GM21515 (cell line): ENCODE measurements around the gene NELFE.

Experiments
- ATAC-seq: cut with Tn5 transposase; IDR thresholded peaks from one replicate; pipeline ENCODE4 v1.9.1; 2021; ENCODE audit not compliant: unreplicated experiment

NELFE gene

GRCh38 chr6:31972709-31973350 is 14.1 kb upstream of the NELFE start:
- ATAC-seq: no peak

- ATAC-seq: peak; percentile 79
Measured at GRCh38 chr6:31971993-31972708, 13.4 kb upstream of the NELFE start, which contains the start of gene DXO. DXO (minus strand) TSS chr6:31972138; CDS start chr6:31971675, 463 bp downstream.

- no peak for ATAC-seq
Measured at GRCh38 chr6:31971279-31971992, 12.7 kb upstream of the NELFE start.

- no peak for ATAC-seq
Measured at GRCh38 chr6:31970604-31971271, 12.0 kb upstream of the NELFE start.

- ATAC-seq: no peak
Measured at GRCh38 chr6:31969712-31970603, 11.2 kb upstream of the NELFE start.

- no peak for ATAC-seq
Measured at GRCh38 chr6:31968791-31969711, 10.3 kb upstream of the NELFE start.

- ATAC-seq: no peak
Measured at GRCh38 chr6:31968326-31968725, 9.6 kb upstream of the NELFE start.

GRCh38 chr6:31967926-31968320 is 9.2 kb upstream of the NELFE start:
- no peak for ATAC-seq

- no peak for ATAC-seq
Measured at GRCh38 chr6:31966997-31967925, 8.5 kb upstream of the NELFE start.

- no peak for ATAC-seq
Measured at GRCh38 chr6:31966506-31966905, 7.7 kb upstream of the NELFE start.

- ATAC-seq: no peak
Measured at GRCh38 chr6:31965700-31966099, 6.9 kb upstream of the NELFE start.

- ATAC-seq: no peak
Measured at GRCh38 chr6:31963921-31964320, 5.2 kb upstream of the NELFE start.

GRCh38 chr6:31961616-31962015 is 2.8 kb upstream of the NELFE start:
- ATAC-seq: no peak

GRCh38 chr6:31958412-31958740 is 395 bp downstream of the NELFE start:
- ATAC-seq: no peak

GRCh38 chr6:31956796-31957195 is 2.0 kb downstream of the NELFE start:
- no peak for ATAC-seq

- ATAC-seq: no peak
Measured at GRCh38 chr6:31954511-31954910, 4.3 kb downstream of the NELFE start.

GRCh38 chr6:31952890-31953289 is 5.9 kb downstream of the NELFE start:
- no peak for ATAC-seq

GRCh38 chr6:31952140-31952805 is 6.5 kb downstream of the NELFE start:
- ATAC-seq: no peak
